Mesenchymal stem cell (in vitro differentiated cells and primary cell): Measurements from ENCODE around the gene EFHD2.

Experiments
- DNase-seq: peaks from one replicate; pipeline ENCODE4 v3.0.0-alpha.2; 2013
- H2AFZ ChIP-seq: one replicate; pipeline ENCODE4 v1.6.1; 2013; ENCODE audit warnings: low read depth, mild to moderate bottlenecking, control low read depth, inconsistent platforms, low read length, moderate library complexity
- H2AK5ac ChIP-seq: 2 replicates; pipeline ENCODE4 v1.6.1; 2013; ENCODE audit warnings: low read length, moderate library complexity, mild to moderate bottlenecking, inconsistent platforms; ENCODE audit not compliant: severe bottlenecking
- H2BK120ac ChIP-seq: one replicate; pipeline ENCODE4 v1.6.1; 2013; ENCODE audit warnings: low read depth, mild to moderate bottlenecking, inconsistent platforms, low read length, moderate library complexity
- H2BK12ac ChIP-seq, 2 experiments: one replicate each; pipeline ENCODE4 v1.6.1; 2013; ENCODE audit warnings: inconsistent platforms in 2 of 2, low read length in 2 of 2, mild to moderate bottlenecking in 2 of 2, moderate library complexity in 2 of 2, control low read depth in 1 of 2
- H2BK15ac ChIP-seq: one replicate; pipeline ENCODE4 v1.6.1; 2013; ENCODE audit warnings: mild to moderate bottlenecking, low read depth, inconsistent platforms; ENCODE audit not compliant: poor library complexity, severe bottlenecking
- H2BK5ac ChIP-seq: 2 replicates; pipeline ENCODE4 v1.6.1; 2013; ENCODE audit warnings: low read depth, mild to moderate bottlenecking, low read length, control low read depth, inconsistent platforms; ENCODE audit not compliant: poor library complexity, severe bottlenecking
- H3K14ac ChIP-seq, 2 experiments: one replicate each; pipeline ENCODE4 v1.6.1; 2013; ENCODE audit warnings: inconsistent platforms in 2 of 2, low read length in 2 of 2, control low read depth in 1 of 2, mild to moderate bottlenecking in 1 of 2, moderate library complexity in 1 of 2
- H3K18ac ChIP-seq, 2 experiments: one replicate each; pipeline ENCODE4 v1.6.1; 2013; ENCODE audit warnings: inconsistent platforms in 2 of 2, low read length in 2 of 2, control low read depth in 1 of 2, low read depth in 1 of 2, mild to moderate bottlenecking in 1 of 2
- H3K23ac ChIP-seq, 2 experiments: one replicate each; pipeline ENCODE4 v1.6.1; 2013; ENCODE audit warnings: inconsistent platforms in 2 of 2, low read length in 2 of 2, mild to moderate bottlenecking in 2 of 2, moderate library complexity in 2 of 2, control low read depth in 1 of 2
- H3K27ac ChIP-seq: 2 replicates; pipeline ENCODE4 v1.5.1; 2013; ENCODE audit warnings: mild to moderate bottlenecking, moderate library complexity, low read length, control low read depth, inconsistent platforms; ENCODE audit not compliant: poor library complexity, severe bottlenecking
- H3K27me3 ChIP-seq, 2 experiments: 2 replicates each; pipeline versions ENCODE4 v1.6.1 to v1.7.0; 2013; ENCODE audit warnings: low read length in 2 of 2, mild to moderate bottlenecking in 2 of 2, moderate library complexity in 2 of 2, control low read depth in 1 of 2, inconsistent platforms in 1 of 2; ENCODE audit not compliant: control insufficient read depth in 1 of 2, insufficient read depth in 1 of 2
- H3K36me3 ChIP-seq, 2 experiments: 2 replicates each; pipeline versions ENCODE4 v1.6.1 to v1.7.0; 2013; ENCODE audit warnings: low read length in 2 of 2, control low read depth in 1 of 2, inconsistent platforms in 1 of 2, low read depth in 1 of 2, mild to moderate bottlenecking in 1 of 2; ENCODE audit not compliant: insufficient read depth in 2 of 2, control insufficient read depth in 1 of 2
- H3K4ac ChIP-seq, 2 experiments: one replicate each; pipeline ENCODE4 v1.6.1; 2013; ENCODE audit warnings: inconsistent platforms in 2 of 2, low read length in 2 of 2, mild to moderate bottlenecking in 2 of 2, moderate library complexity in 2 of 2, control low read depth in 1 of 2, low read depth in 1 of 2
- H3K4me1 ChIP-seq: 2 replicates; pipeline ENCODE4 v1.6.1; 2013; ENCODE audit warnings: low read depth, low read length, control low read depth; ENCODE audit not compliant: control insufficient read depth, insufficient read depth
- H3K4me2 ChIP-seq: 2 replicates; pipeline ENCODE4 v1.6.1; 2013; ENCODE audit warnings: low read length, mild to moderate bottlenecking, inconsistent platforms; ENCODE audit not compliant: poor library complexity, severe bottlenecking
- H3K4me3 ChIP-seq, 2 experiments: 2 replicates each; pipeline versions ENCODE4 v1.5.1 to v1.7.0; 2013; ENCODE audit warnings: low read length in 2 of 2, mild to moderate bottlenecking in 2 of 2, control low read depth in 1 of 2, low read depth in 1 of 2; ENCODE audit not compliant: insufficient read depth in 1 of 2
- H3K79me1 ChIP-seq: replicated peaks from 2 replicates; pipeline ENCODE4 v1.6.1; 2013; ENCODE audit warnings: mild to moderate bottlenecking, control low read depth, low read length, inconsistent platforms; ENCODE audit not compliant: poor library complexity, severe bottlenecking
- H3K9ac ChIP-seq: 2 replicates; pipeline ENCODE4 v1.7.0; 2013; ENCODE audit warnings: mild to moderate bottlenecking, low read length, moderate library complexity
- H3K9me3 ChIP-seq: 2 replicates; pipeline ENCODE4 v1.7.0; 2013; ENCODE audit warnings: mild to moderate bottlenecking, low read length; ENCODE audit not compliant: control insufficient read depth
- H4K8ac ChIP-seq: one replicate; pipeline ENCODE4 v1.6.1; 2013; ENCODE audit warnings: inconsistent platforms, mild to moderate bottlenecking, low read length, moderate library complexity
- H4K91ac ChIP-seq: one replicate; pipeline ENCODE4 v1.6.1; 2013; ENCODE audit warnings: mild to moderate bottlenecking, low read length, inconsistent platforms
- WGBS: methylation state at CpG from one replicate; pipeline ENCODE4 v1.1.7; 2013; ENCODE audit warnings: mixed read lengths; 5-methylcytosine and 5-hydroxymethylcytosine counted together

Gene EFHD2

DNA sequence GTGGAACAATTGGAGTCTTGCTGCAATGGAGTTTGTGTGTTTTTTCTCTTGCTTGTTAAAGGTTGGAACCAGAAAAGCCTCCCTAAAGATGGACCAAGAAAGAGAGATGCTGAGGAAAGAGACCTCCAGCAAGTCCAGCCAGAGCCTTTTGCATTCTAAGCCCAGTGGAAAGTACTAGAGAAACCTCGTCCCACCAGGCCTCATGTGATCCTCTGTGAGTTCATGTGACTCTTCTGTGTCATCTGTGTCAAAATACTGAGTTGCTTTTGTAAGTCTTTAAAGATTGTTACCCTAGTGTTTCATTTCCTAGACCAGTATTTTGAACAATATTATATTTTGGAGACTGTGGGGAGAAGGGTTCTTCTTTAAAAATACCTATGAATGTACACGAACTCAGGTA, 12.5 kb upstream of the EFHD2 start:
- H3K4me3 ChIP-seq = no peak overlapping the region
- no peak overlapping the region for H3K9ac ChIP-seq
- no peak overlapping the region for H2BK120ac ChIP-seq
- no peaks in the 10 kb centered on the region for H3K4me1 ChIP-seq
- no peak for DNase-seq
- H3K4ac ChIP-seq = no peak overlapping the region
- H3K36me3 ChIP-seq = no peaks in the 10 kb centered on the region
- no peak overlapping the region for H2BK12ac ChIP-seq
- no peak overlapping the region for H4K8ac ChIP-seq
- peaks cover 11% of the 10 kb centered on the region for H3K9me3 ChIP-seq
- no peak overlapping the region for H3K23ac ChIP-seq
- no peak overlapping the region for H4K91ac ChIP-seq
- WGBS = 89% methylated on average over 2 of the region's 2 CpGs
- no peak overlapping the region for H3K14ac ChIP-seq
- no peak overlapping the region for H2BK15ac ChIP-seq
- H3K27ac ChIP-seq = no peak overlapping the region
- H2AK5ac ChIP-seq = no peak overlapping the region
- no peak overlapping the region for H3K4me2 ChIP-seq
- H3K79me1 ChIP-seq = no peaks in the 10 kb centered on the region
- no peak overlapping the region for H2AFZ ChIP-seq
- peaks cover 6 to 10% of the 10 kb centered on the region in 2 experiments for H3K27me3 ChIP-seq
- no peak overlapping the region for H3K18ac ChIP-seq
- H2BK5ac ChIP-seq = no peak overlapping the region

DNA sequence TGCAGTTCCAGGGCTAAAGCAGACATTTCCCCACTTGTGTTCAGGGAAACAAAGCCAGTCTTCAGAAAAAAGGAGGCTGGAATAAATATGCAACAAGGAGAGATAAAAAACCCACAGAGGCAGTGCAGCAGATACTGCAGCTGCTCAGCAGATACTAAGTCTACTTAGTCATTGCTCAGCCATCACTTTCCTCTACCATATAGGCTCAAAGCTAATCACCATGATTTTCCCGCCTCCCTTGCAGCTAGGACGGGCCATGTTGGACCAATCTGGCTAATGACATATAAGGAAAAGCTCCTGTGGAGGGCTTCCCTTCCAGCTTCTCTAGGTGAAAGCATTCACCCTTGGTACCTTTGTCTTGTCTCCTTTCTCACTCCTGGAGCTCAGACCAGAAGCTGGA, 10.0 kb upstream of the EFHD2 start:
- no peak overlapping the region for H3K27ac ChIP-seq
- H2BK15ac ChIP-seq = no peak overlapping the region
- H3K14ac ChIP-seq = no peak overlapping the region
- no peak overlapping the region for H2BK120ac ChIP-seq
- no peak overlapping the region for H3K4me2 ChIP-seq
- H2BK12ac ChIP-seq = no peak overlapping the region
- DNase-seq = no peak
- no peak overlapping the region for H3K4ac ChIP-seq
- WGBS = 82% methylated on average over 2 of the region's 2 CpGs
- no peak overlapping the region for H2AFZ ChIP-seq
- no peak overlapping the region for H2AK5ac ChIP-seq
- no peaks in the 10 kb centered on the region for H3K4me1 ChIP-seq
- no peak overlapping the region for H4K91ac ChIP-seq
- H3K18ac ChIP-seq = no peak overlapping the region
- no peak overlapping the region for H3K9ac ChIP-seq
- H3K27me3 ChIP-seq = peaks cover 0 to 7% of the 10 kb centered on the region in 2 experiments
- H3K23ac ChIP-seq = no peak overlapping the region
- H2BK5ac ChIP-seq = no peak overlapping the region
- H3K4me3 ChIP-seq = peak overlapping the region in 1 of 2 experiments; percentile 42
- H4K8ac ChIP-seq = no peak overlapping the region
- H3K36me3 ChIP-seq = no peaks in the 10 kb centered on the region
- H3K79me1 ChIP-seq = no peaks in the 10 kb centered on the region
- H3K9me3 ChIP-seq = peaks cover 11% of the 10 kb centered on the region

DNA sequence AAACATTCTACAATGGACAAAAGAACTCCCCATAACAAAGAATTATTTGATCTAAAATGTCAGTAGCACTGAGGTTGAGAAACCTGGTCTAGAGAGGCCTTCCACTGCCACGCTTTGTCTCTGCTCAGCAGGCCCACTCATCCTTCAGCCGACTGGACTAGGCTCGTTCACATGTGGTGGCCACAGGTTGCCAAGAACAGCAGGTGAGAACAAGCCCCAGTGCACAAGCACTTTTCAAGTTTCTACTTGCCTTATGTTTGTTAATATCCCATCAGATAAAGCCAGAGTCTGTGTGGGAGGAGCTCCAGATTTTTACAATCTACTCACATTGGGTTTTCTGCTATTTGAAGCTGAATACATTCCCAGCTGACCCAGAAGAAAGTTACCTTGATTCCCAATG, 9.1 kb upstream of the EFHD2 start:
- no peak overlapping the region for H2AFZ ChIP-seq
- no peak for DNase-seq
- no peak overlapping the region for H3K23ac ChIP-seq
- no peak overlapping the region for H3K27ac ChIP-seq
- no peak overlapping the region for H2AK5ac ChIP-seq
- H2BK5ac ChIP-seq = no peak overlapping the region
- H3K18ac ChIP-seq = no peak overlapping the region
- H4K91ac ChIP-seq = no peak overlapping the region
- peaks cover 11% of the 10 kb centered on the region for H3K9me3 ChIP-seq
- no peak overlapping the region for H3K14ac ChIP-seq
- peaks cover 2 to 10% of the 10 kb centered on the region in 2 experiments for H3K27me3 ChIP-seq
- H4K8ac ChIP-seq = no peak overlapping the region
- no peak overlapping the region for H2BK120ac ChIP-seq
- 91% methylated on average over 3 of the region's 3 CpGs for WGBS
- no peak overlapping the region for H3K4ac ChIP-seq
- H3K36me3 ChIP-seq = no peaks in the 10 kb centered on the region
- H3K4me2 ChIP-seq = no peak overlapping the region
- H3K9ac ChIP-seq = no peak overlapping the region
- H3K79me1 ChIP-seq = no peaks in the 10 kb centered on the region
- no peak overlapping the region for H2BK12ac ChIP-seq
- no peaks in the 10 kb centered on the region for H3K4me1 ChIP-seq
- no peak overlapping the region for H2BK15ac ChIP-seq
- H3K4me3 ChIP-seq = no peak overlapping the region

DNA sequence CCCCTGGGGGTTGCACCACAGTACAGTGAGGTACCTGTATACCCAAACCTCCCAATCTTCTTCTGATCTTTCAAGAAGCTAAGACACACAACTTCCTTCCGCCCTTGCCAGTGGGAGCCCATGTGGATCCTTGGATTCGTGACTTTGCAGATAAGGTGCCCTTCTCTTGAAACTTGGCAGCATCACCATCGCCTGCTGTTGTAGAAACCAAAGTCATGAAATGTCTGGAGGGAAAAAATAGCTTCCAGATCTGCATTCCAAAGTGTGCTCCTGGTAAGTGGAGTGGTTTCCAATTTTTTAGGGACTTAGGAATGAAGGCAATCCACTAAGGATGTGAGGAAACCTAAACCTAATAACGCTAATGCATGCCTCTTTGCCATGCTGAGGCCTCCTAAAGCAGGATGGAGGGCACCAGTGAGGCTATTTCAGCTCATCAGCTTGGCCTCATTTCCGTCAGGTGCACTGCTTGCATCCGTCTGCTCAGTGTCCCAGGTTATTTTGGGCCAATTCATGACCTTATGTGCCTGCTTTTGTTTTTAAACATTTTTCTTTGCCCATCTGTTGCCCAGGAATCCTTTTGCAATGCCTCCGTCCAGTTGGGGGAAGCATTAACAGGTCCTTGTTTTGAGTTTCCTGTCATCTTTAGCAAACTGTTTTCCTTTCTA, 8.2 kb upstream of the EFHD2 start:
- no peak overlapping the region for H3K4me3 ChIP-seq
- H3K9ac ChIP-seq = no peak overlapping the region
- H2AFZ ChIP-seq = no peak overlapping the region
- H2AK5ac ChIP-seq = no peak overlapping the region
- no peaks in the 10 kb centered on the region for H3K79me1 ChIP-seq
- no peaks in the 10 kb centered on the region for H3K36me3 ChIP-seq
- H2BK15ac ChIP-seq = no peak overlapping the region
- H3K14ac ChIP-seq = no peak overlapping the region
- no peak overlapping the region for H3K23ac ChIP-seq
- no peak overlapping the region for H3K18ac ChIP-seq
- no peak overlapping the region for H4K8ac ChIP-seq
- no peak overlapping the region for H4K91ac ChIP-seq
- no peak overlapping the region for H2BK120ac ChIP-seq
- DNase-seq = no peak
- H3K27ac ChIP-seq = no peak overlapping the region
- H3K4me1 ChIP-seq = no peaks in the 10 kb centered on the region
- H3K4me2 ChIP-seq = no peak overlapping the region
- no peak overlapping the region for H3K4ac ChIP-seq
- WGBS = 91% methylated on average over 7 of the region's 7 CpGs
- H2BK12ac ChIP-seq = no peak overlapping the region
- no peak overlapping the region for H2BK5ac ChIP-seq
- peaks cover 7 to 10% of the 10 kb centered on the region in 2 experiments for H3K27me3 ChIP-seq
- H3K9me3 ChIP-seq = peaks cover 11% of the 10 kb centered on the region
